Naive thymus-derived CD8-positive, alpha-beta T cell (primary cell): ENCODE measurements around the gene HMCES. TPM values are rescaled to one million over a fixed set of nuclear protein-coding genes. Genes with fewer than 3 reads are reported as not detected.
"Not testable (repeated sequence)": the region's sequence is repeated elsewhere in the genome, so short reads cannot be mapped to it uniquely, and the experiment has no call there.

ENCODE experiments used
- ATAC-seq, 2 donors: fragments of 150-1000 bp; cut with Tn5 transposase in 1 of 2; sonication (Bioruptor Pico), chemical (Tn5 transposase) in 1 of 2; 1 replicate in 1 of 2; 2 replicates in 1 of 2; pipeline ENCODE4 v1.10.0; 2021; ENCODE audit warnings: mild to moderate bottlenecking in 2 of 2, moderate library complexity in 2 of 2
- POLR2A ChIA-PET: fragments of 350-600 bp; sonication (Branson Sonifier 250); formaldehyde crosslinking; loops from one replicate; lab custom pipeline; 2021; ENCODE audit warnings: antibody characterized with exemption; lab: Charles Lee
- DNase-seq, 10 donors: peaks; one replicate each; pipeline versions ENCODE4 v3.0.0 to v3.0.0-alpha.2; 2020 to 2022
- H3K27ac Mint-ChIP-seq, 10 donors: one replicate each; pipeline ENCODE4 v1.8.0; 2020 to 2022; ENCODE audit warnings: mild to moderate bottlenecking in 10 of 10, mixed read lengths in 10 of 10, moderate library complexity in 4 of 10, inconsistent platforms in 1 of 10
- H3K27me3 Mint-ChIP-seq, 5 donors: one replicate each; pipeline ENCODE4 v1.8.0; 2021 to 2022; ENCODE audit warnings: mixed read lengths in 5 of 5
- H3K36me3 Mint-ChIP-seq, 3 donors: one replicate each; pipeline ENCODE4 v1.8.0; 2020 to 2022; ENCODE audit warnings: mixed read lengths in 3 of 3, mild to moderate bottlenecking in 2 of 3, inconsistent platforms in 1 of 3
- H3K4me1 Mint-ChIP-seq, 4 donors: one replicate each; pipeline ENCODE4 v1.8.0; 2021 to 2022; ENCODE audit warnings: mixed read lengths in 4 of 4
- H3K4me3 Mint-ChIP-seq, 10 donors: one replicate each; pipeline ENCODE4 v1.8.0; 2020 to 2022; ENCODE audit warnings: mild to moderate bottlenecking in 10 of 10, mixed read lengths in 10 of 10, moderate library complexity in 6 of 10, inconsistent platforms in 1 of 10
- H3K9me3 Mint-ChIP-seq, 9 donors: one replicate each; pipeline ENCODE4 v1.8.0; 2020 to 2022; ENCODE audit warnings: mixed read lengths in 9 of 9, mild to moderate bottlenecking in 3 of 9, inconsistent platforms in 1 of 9, moderate library complexity in 1 of 9
- polyA plus RNA-seq, 3 donors: library from polyadenylated mRNA; unstranded; fragments of 300-500 nt; fragmentation: Illumina TruSeq; gene quantifications; one replicate each; pipeline ENCODE4 v1.2.3, GENCODE V29; 2021
- total RNA-seq, 8 experiments: library from RNA in 2 of 8; stranded (reverse) in 2 of 8; gene quantifications; one replicate each; pipeline ENCODE4 v1.2.3 and lab custom pipeline; 2021 to 2026

Gene HMCES
- total and polyA plus RNA-seq, 5 experiments from 2014 or later = 54.5 to 112 (median 82.2) TPM

GRCh38 chr3:129245141-129245540 lies 33.5 kb upstream of the HMCES start:
- H3K36me3 Mint-ChIP-seq = no peaks in the 10 kb centered on the region
- no peaks in the 10 kb centered on the region for H3K27me3 Mint-ChIP-seq
- no peak overlapping the region for H3K4me3 Mint-ChIP-seq
- H3K9me3 Mint-ChIP-seq = no peaks in the 10 kb centered on the region
- peak in 1 of 10 donors; percentile 1 for DNase-seq
- POLR2A ChIA-PET = interaction anchor here (0.5 to 2.0 kb wide), 7 partner anchors 33 to 275 kb away, joined by 3 to 7 read pairs (median 3); partner anchors contain the start of gene HMCES
- H3K27ac Mint-ChIP-seq = no peak overlapping the region
- H3K4me1 Mint-ChIP-seq = peaks cover 14 to 30% (median 28%) of the 10 kb centered on the region in 4 donors
- no peak for ATAC-seq

- not testable (repeated sequence) for H3K27me3 Mint-ChIP-seq, H3K9me3 Mint-ChIP-seq, H3K36me3 Mint-ChIP-seq
- H3K27ac Mint-ChIP-seq = peak overlapping the region in 3 of 10 donors; percentile 15 to 71 (median 16)
- ATAC-seq = peak; percentile 71 to 82
- peak; percentile 33 to 86 (median 70) for DNase-seq
- peak overlapping the region in 2 of 10 donors; percentile 15 to 72 for H3K4me3 Mint-ChIP-seq
- H3K4me1 Mint-ChIP-seq = peaks cover 18 to 37% (median 34%) of the 10 kb centered on the region in 4 donors
- POLR2A ChIA-PET = interaction anchor here (0.6 to 2.0 kb wide), 11 partner anchors 33 to 275 kb away, joined by 3 to 8 read pairs (median 3); partner anchors contain the start of gene HMCES
Observed at GRCh38 chr3:129245641-129246306, 32.9 kb upstream of the HMCES start.

- Mint-ChIP-seq H3K36me3 (peaks cover 0 to 5% (median 0%) of the 10 kb centered on the region in 3 donors), H3K27me3 (no peaks in the 10 kb centered on the region), H3K9me3 (no peaks in the 10 kb centered on the region), H3K4me1 (peaks cover 18 to 40% (median 38%) of the 10 kb centered on the region in 4 donors), H3K4me3 (peak overlapping the region in 3 of 10 donors; percentile 5 to 39 (median 11)), H3K27ac (no peak overlapping the region)
- ATAC-seq (no peak), DNase-seq (no peak)
- POLR2A ChIA-PET = interaction anchor here (0.7 to 2.0 kb wide), 5 partner anchors 60 to 276 kb away, joined by 3 to 7 read pairs (median 4); no protein-coding TSS in a partner anchor
Observed at GRCh38 chr3:129246636-129247035, 32.0 kb upstream of the HMCES start.

- H3K4me3 Mint-ChIP-seq = peak overlapping the region; percentile 93 to 99 (median 96)
- H3K27ac Mint-ChIP-seq = peak overlapping the region; percentile 91 to 98 (median 97)
- no peaks in the 10 kb centered on the region for H3K9me3 Mint-ChIP-seq
- DNase-seq (no peak), ATAC-seq (no peak)
- POLR2A ChIA-PET = interaction anchor here (1.0 to 2.7 kb wide), 7 partner anchors 24 to 279 kb away, joined by 3 to 28 read pairs (median 9); partner anchors contain the start of genes CFAP92 and ISY1
- peaks cover 0 to 23% (median 5%) of the 10 kb centered on the region in 3 donors for H3K36me3 Mint-ChIP-seq
- H3K4me1 Mint-ChIP-seq = peaks cover 18 to 56% (median 42%) of the 10 kb centered on the region in 4 donors
- H3K27me3 Mint-ChIP-seq = no peaks in the 10 kb centered on the region
Observed at GRCh38 chr3:129248286-129248979, 30.2 kb upstream of the HMCES start.

- H3K9me3 Mint-ChIP-seq = no peaks in the 10 kb centered on the region
- DNase-seq = peak; percentile 78 to 92 (median 86)
- H3K27ac Mint-ChIP-seq = peak within 1 kb of the TSS; percentile 91 to 98 (median 97)
- no peaks in the 10 kb centered on the region for H3K27me3 Mint-ChIP-seq
- H3K36me3 Mint-ChIP-seq = peaks cover 0 to 33% (median 12%) of the 10 kb centered on the region in 3 donors
- peak; percentile 82 to 88 for ATAC-seq
- peak within 1 kb of the TSS; percentile 93 to 99 (median 96) for H3K4me3 Mint-ChIP-seq
- H3K4me1 Mint-ChIP-seq = peaks cover 18 to 61% (median 42%) of the 10 kb centered on the region in 4 donors
- POLR2A ChIA-PET = interaction anchor here (0.5 to 2.7 kb wide), 30 partner anchors 9 to 600 kb away, joined by 3 to 28 read pairs (median 4); partner anchors contain the start of genes ACAD9, CFAP92, CNBP and HMCES
Observed at GRCh38 chr3:129249284-129250065, 29.2 kb upstream of the HMCES start, which contains the start of gene COPG1. COPG1 (plus strand) TSS chr3:129249606; CDS start chr3:129249710, 104 bp downstream.

- ATAC-seq (no peak), DNase-seq (no peak)
- Mint-ChIP-seq H3K27ac (peak overlapping the region in 3 of 10 donors; percentile 6 to 58 (median 19)), H3K4me1 (peaks cover 15 to 52% (median 34%) of the 10 kb centered on the region in 4 donors), H3K4me3 (peak overlapping the region in 2 of 10 donors; percentile 33 to 42), H3K27me3 (no peaks in the 10 kb centered on the region), H3K36me3 (peaks cover 0 to 66% (median 18%) of the 10 kb centered on the region in 3 donors), H3K9me3 (no peaks in the 10 kb centered on the region)
- POLR2A ChIA-PET = interaction anchor here (1.4 to 1.5 kb wide), 2 partner anchors 26 to 62 kb away, joined by 3 to 5 read pairs; partner anchors contain the start of gene HMCES
Observed at GRCh38 chr3:129252748-129253147, 25.9 kb upstream of the HMCES start.

GRCh38 chr3:129254536-129255230 lies 24.0 kb upstream of the HMCES start:
- H3K27ac Mint-ChIP-seq = peak overlapping the region in 2 of 10 donors; percentile 22 to 58

GRCh38 chr3:129256270-129256669 lies 22.4 kb upstream of the HMCES start:
- Mint-ChIP-seq H3K9me3 (no peaks in the 10 kb centered on the region), H3K36me3 (peaks cover 0 to 99% (median 24%) of the 10 kb centered on the region in 3 donors), H3K4me1 (peaks cover 6 to 29% (median 9%) of the 10 kb centered on the region in 4 donors), H3K4me3 (no peak overlapping the region), H3K27me3 (no peaks in the 10 kb centered on the region), H3K27ac (peak overlapping the region in 1 of 10 donors; percentile 79)
- ATAC-seq = no peak
- POLR2A ChIA-PET = no interaction called here
- DNase-seq = no peak

More at GRCh38 chr3:129254536-129255230, 24.0 kb upstream of the HMCES start:
- Mint-ChIP-seq H3K4me3 (no peak overlapping the region), H3K27me3 (no peaks in the 10 kb centered on the region), H3K36me3 (peaks cover 0 to 85% (median 24%) of the 10 kb centered on the region in 3 donors), H3K4me1 (peaks cover 10 to 38% (median 17%) of the 10 kb centered on the region in 4 donors), H3K9me3 (no peaks in the 10 kb centered on the region)
- POLR2A ChIA-PET = no interaction called here
- ATAC-seq = no peak
- no peak for DNase-seq

- no peak for ATAC-seq
- Mint-ChIP-seq H3K27me3 (no peaks in the 10 kb centered on the region), H3K4me1 (peaks cover 2 to 22% (median 7%) of the 10 kb centered on the region in 4 donors), H3K9me3 (no peaks in the 10 kb centered on the region), H3K4me3 (no peak overlapping the region), H3K27ac (peak overlapping the region in 2 of 10 donors; percentile 0 to 11), H3K36me3 (peaks cover 4 to 99% (median 28%) of the 10 kb centered on the region in 3 donors)
- POLR2A ChIA-PET = no interaction called here
- DNase-seq = no peak
Observed at GRCh38 chr3:129257609-129258008, 21.1 kb upstream of the HMCES start.

GRCh38 chr3:129259612-129260477 lies 18.8 kb upstream of the HMCES start:
- H3K9me3 Mint-ChIP-seq = no peaks in the 10 kb centered on the region
- no peaks in the 10 kb centered on the region for H3K27me3 Mint-ChIP-seq
- no peak overlapping the region for H3K4me3 Mint-ChIP-seq
- H3K36me3 Mint-ChIP-seq = peaks cover 4 to 96% (median 22%) of the 10 kb centered on the region in 3 donors
- H3K27ac Mint-ChIP-seq = peak overlapping the region in 3 of 10 donors; percentile 11 to 79 (median 43)
- POLR2A ChIA-PET = interaction anchor here (1.3 kb wide), 1 partner anchor 73 kb away, joined by 5 read pairs; no protein-coding TSS in a partner anchor
- peaks cover 2 to 14% (median 12%) of the 10 kb centered on the region in 4 donors for H3K4me1 Mint-ChIP-seq
- ATAC-seq (no peak), DNase-seq (no peak)
